HG02870 (cell line): ENCODE measurements around the gene BICDL1.
"Not testable (repeated sequence)": the region's sequence is repeated elsewhere in the genome, so short reads cannot be mapped to it uniquely, and the experiment has no call there.

Experiments
- ATAC-seq: cut with Tn5 transposase; IDR thresholded peaks from one replicate; pipeline ENCODE4 v1.9.1; 2021; ENCODE audit warnings: mild to moderate bottlenecking, moderate library complexity; ENCODE audit not compliant: unreplicated experiment

Gene BICDL1, protein sequence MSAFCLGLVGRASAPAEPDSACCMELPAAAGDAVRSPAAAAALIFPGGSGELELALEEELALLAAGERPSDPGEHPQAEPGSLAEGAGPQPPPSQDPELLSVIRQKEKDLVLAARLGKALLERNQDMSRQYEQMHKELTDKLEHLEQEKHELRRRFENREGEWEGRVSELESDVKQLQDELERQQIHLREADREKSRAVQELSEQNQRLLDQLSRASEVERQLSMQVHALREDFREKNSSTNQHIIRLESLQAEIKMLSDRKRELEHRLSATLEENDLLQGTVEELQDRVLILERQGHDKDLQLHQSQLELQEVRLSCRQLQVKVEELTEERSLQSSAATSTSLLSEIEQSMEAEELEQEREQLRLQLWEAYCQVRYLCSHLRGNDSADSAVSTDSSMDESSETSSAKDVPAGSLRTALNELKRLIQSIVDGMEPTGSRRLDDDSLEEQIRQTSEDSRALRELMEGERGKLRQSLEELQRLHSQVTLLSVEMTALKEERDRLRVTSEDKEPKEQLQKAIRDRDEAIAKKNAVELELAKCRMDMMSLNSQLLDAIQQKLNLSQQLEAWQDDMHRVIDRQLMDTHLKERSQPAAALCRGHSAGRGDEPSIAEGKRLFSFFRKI

DNA sequence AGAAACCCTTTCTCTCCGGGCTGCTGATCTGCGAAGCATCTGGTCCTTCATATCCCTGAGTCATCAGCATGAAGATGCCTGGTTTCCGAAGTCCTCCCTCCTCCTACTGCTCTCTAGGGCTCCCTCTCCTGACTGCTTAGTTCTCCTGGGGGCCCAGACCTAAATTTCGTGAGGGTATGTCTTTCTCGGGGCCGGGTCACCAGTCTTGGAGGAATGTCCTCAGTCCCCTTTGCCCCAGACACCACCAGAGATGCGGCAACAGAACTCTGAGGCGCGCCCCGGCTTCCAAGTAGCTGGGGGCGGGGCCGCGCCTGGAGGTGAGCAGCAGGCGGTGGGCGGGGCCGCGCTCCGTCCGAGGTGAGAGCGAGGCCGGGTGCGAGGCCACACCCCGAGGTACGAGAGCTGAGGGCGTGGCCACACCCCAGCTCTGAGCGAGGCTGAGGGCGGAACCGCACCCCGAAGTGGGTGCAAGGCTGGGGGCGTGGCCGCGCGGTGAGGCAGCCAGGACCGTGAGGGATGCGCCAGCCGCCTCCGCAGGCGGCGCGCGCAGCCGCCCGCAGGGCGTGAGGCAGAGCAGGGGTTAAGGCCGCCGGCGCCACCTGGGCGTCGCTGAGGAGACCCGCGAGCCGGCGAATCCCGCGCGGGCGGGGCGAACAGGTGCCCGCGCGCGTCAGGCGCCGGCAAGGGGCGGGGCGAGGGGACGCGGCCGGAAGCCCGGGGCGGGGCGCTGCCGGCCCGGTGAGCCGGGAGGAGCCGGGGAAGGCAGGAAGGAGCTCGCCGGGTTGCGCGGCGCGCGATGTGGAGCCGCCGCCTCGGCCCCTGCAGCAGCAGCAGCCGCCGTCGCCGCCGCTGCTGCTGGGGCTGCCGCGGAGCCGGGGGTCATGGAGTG, at the start of gene BICDL1:
TSS of gene BICDL1 (plus strand) at position 765 of the 889 bp plus-strand sequence. CDS start 633 bp downstream, outside the sequence.
- peak; percentile 83 for ATAC-seq

DNA sequence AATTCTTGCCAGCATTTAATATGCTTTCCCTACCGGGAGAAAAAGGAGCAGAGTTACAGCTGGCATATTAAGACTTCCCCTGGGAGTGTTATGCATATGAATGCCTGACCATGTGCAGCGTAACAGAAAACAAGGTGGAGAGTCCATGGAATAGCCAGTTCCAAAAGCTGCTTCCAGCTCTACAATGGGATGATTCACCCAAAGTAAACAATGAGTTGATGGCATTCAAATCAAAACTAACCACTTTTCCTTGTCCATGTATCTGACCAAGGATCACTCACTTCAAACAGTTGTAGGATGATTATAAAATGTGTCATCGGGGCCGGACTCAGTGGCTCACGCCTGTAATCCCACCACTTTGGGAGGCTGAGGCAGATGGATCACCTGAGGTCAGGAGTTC, 48.1 kb upstream of the BICDL1 start:
- ATAC-seq: no peak

DNA sequence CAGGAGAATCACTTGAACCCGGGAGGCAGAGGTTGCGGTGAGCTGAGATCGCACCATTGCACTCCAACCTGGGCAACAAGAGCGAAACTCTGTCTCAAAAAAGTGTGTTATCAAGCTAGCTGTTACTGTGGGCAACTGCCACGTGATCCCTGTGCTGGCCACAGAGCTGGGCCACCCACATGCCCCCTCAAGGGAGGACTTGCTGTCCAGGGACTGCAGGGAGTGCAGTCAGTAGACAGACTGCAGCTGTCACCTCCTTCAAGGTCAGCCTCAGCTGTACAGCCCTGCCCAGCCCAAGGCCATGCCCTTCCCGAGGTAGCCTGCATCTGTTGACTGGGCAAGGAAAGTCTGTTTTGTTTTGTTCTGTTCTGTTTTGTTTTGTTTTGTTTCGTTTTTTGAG, 46.6 kb upstream of the BICDL1 start:
- ATAC-seq: no peak

DNA sequence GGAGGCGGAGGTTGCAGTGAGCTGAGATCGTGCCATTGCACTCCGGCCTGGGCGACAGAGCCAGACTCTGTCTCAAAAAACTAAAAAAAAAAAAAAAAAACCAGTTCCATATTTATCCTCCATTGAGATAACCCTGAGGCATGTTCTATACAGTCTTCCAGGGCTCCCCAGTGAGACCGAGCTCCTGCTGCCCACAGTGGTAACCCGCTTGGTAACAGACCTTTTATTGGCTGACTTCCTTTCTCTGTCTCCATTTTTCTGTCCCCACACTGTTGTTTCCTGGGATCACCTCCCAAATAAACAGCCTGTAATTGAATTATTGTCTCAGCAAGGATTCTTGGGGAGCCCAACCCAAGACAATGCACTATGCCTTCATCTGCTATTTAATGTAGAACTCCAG, 42.8 kb upstream of the BICDL1 start:
- ATAC-seq: no peak

DNA sequence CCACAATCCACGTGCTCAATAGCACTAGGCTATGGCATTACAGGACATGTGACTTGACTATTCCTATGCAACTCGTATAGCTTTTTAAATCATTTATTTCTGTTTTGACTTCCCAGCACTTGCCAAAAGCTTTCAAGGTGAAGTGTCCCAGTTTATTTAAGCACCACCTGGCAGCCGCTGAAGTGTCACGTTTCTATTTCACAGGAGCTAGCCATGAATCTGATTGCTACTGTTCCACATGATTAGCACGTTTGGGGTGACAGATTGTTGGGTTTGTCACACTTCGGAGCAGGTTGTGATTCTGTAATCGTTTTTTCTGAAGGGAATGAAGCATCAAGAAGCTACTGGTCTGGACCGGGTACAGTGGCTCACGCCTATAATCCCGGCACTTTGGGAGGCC, 39.9 kb upstream of the BICDL1 start:
- no peak for ATAC-seq

DNA sequence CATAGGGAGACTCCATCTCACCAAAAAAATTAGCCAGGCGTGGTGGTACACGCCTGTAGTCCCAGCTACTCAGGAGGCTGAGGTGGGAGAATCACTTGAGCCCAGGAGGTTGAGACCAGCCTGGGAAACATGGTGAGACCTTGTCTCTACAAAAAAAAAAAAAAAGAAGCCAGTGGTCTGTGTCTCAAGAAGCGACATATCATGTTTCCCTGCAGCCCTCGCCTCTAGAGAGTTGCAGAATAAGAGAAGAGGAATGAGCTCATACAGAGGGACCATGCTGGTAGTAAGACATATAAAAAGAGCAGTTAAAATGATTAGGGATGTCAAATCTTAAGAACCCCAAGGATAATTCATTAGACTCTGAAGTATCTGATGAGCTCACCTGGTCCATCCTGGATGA, 39.4 kb upstream of the BICDL1 start:
- ATAC-seq: no peak

DNA sequence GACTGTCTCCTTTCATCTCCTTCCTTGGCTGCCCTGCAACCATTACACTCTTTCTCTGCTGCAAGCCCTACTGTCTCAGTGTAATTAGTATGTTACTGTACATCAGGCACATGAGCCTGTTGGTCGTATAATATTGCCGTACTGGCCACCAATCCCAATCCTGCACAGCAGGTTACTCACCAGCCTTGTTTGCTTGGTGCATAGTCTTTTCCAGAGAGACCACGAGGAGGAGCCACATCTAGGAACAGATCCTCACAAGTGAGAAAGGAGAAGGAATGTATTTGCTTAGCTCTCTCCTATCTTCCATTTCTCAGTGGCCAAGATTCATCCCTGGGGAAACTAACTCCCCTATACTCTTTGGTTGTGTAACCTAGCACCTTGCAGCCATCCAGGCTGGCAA, 33.0 kb upstream of the BICDL1 start:
- no peak for ATAC-seq

DNA sequence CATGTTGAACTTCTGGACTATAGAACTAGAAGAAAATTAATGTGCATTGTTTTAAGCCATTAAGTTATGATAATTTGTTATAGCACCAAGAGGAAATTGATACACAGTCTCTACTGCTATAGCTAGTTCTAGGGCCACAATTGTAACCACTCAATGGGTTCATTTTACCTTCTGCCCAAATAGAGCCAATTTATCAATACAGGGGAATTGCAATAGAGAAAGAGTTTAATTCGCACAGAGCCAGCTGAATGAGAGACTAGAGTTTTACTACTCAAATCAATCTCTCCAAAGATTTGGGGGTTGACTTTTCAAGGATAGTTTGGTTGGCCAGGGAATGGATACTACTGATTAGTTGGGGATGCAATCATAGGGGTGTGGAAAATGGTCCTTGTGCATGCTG, 31.9 kb upstream of the BICDL1 start:
- ATAC-seq: no peak

DNA sequence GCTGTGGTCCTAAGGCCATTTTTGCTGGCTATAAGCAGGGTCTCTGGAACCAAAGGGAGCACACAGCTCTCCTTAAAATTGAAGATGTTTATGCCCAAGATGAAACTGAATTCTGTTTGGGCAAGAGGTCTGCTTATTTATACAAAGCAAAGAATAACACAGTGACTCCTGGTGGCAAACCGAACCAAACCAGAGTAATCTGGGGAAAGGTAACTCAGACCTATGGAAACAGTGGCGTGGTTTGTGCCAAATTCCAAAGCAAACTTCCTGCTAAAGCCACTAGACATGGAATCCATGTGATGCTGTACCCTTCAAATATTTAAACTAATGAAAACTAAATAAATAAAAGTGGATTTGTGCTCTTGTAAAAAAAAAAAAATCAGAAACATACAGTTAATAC, 29.6 kb upstream of the BICDL1 start:
- no peak for ATAC-seq

DNA sequence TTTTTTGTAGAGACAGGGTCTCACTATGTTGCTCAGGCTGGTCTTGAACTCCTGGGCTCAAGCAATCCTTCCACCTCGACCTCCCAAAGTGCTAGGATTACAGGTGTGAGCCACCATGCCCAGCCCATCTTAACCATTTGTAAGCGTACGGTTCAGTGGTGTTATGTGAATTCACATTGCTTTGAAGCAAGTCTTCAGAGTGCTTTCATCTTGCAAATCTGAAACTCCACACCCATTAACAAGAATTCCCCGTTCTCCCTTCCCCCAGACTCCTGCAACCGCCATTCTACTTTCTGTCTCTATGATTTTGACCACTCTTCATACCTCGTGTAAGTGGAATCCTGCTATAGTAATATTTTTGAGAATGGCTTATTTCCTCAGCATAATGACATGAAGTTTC, 24.9 kb upstream of the BICDL1 start:
- ATAC-seq: no peak

DNA sequence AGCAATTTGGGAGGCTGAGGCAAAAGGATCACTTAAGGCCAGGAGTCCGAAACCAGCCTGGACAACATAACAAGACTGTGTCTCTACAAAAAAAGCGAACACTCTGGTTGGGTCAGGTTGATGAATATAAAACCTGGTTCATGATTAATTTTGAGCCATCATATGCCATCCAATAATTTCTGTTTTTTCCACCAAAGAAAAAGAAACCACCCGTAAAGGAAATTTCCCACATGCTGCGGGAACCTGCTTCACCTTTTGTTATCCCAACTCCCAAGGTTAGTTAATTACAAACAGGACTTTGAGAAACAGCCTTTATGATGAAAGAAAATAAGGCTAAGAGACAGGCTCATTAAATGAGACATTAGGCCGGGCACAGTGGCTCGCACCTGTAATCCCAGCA, 24.1 kb upstream of the BICDL1 start:
- no peak for ATAC-seq

DNA sequence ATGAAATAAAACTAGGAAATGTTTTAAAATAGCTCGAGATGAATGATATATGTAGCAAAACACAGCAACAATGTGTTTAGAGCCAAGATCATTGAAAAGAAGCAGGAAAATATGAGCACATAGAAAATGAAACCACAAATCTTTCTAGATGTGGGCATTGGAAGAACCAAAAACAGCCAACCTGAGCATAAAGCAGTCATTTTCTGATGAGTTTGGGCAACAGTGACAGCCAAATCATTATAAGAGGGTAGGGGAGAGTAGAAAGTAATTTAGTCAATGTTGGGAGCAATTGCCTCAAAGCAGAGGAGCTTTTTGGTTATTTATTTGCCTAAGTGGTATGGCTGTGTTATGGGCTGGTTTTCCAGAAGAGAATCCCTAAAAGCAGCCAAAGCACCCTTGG, 8.8 kb upstream of the BICDL1 start:
- no peak for ATAC-seq

DNA sequence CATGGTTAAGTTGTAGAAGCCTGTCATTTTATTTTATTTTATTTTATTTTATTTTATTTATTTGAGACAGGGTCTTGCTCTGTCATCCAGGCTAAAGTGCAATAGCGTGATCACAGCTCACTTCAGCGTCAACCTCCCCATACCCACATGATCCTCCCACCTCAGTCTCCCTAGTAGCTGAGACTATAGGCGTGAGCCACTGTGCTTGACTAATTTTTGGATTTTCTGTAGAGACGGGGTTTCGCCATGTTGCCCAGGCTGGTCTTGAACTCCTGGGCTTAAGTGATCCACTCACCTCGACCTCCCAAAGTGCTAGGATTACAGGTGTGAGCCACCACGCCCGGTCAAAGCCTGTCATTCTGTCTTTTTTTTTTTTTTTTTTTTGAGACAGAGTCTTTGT, 8.3 kb upstream of the BICDL1 start:
- ATAC-seq: not testable (repeated sequence)

DNA sequence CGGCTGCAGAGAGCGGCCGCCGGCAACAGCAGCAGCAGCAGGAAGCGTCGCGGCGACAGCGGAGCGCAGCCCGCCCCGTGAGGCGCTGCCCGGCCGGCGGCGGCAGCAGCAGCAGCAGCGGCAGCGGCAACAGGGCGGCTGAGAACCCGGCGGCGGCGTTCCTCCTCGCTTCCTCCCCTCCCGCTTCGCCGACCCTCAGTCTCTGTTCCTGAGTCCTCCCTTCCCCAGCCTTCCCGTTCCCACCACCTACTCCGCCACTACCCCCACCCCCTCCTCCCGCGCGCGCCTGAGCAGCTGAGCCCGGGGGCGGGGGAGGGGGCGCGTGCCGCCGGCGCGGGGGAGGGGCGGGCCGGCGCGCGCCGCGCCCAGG, 310 bp downstream of the BICDL1 start:
- no peak for ATAC-seq

DNA sequence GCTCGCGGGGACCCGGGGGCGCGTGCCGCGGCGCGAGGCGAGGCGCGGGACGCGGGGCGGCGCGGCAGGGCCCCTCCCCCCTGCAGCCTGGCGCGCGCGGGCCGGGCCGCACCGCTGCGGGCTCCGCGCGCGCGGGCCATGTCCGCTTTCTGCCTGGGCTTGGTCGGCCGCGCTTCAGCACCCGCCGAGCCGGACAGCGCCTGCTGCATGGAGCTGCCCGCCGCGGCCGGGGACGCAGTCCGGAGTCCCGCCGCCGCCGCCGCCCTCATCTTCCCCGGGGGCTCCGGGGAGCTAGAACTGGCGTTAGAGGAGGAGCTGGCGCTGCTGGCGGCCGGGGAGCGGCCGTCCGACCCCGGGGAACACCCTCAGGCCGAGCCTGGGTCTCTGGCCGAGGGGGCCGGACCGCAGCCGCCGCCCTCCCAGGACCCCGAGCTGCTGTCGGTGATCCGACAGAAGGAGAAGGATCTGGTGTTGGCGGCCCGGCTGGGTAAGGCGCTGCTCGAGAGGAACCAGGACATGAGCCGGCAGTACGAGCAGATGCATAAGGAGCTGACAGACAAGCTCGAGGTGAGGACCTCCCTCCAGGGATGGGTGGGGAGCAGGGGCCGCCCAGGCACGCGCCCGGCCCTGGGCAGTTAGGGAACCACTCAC, 820 bp downstream of the BICDL1 start:
- no peak for ATAC-seq

DNA sequence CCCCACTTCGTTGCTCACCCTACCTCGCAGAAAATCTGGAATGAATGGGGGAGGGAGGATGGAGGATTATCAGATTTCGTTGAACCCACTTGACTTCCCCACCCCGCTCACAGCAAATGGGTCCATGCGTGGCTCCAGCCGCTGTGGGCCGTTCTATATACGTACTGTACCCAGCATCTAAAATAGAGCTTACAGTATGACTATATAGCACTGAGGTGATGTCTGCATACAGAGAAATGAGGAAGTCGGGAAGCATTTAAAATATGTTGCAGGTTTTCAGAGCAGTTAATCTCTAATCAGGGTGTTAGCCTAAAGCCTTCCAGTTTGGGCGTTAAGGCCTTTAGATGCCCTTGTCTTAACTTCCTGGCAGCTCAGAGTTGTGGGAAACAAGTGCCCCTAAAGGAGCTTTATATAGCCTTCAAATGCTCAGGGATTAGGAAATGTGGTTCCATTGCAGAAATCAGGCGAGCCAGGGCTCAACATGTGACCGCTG, 1.4 kb downstream of the BICDL1 start:
- no peak for ATAC-seq

DNA sequence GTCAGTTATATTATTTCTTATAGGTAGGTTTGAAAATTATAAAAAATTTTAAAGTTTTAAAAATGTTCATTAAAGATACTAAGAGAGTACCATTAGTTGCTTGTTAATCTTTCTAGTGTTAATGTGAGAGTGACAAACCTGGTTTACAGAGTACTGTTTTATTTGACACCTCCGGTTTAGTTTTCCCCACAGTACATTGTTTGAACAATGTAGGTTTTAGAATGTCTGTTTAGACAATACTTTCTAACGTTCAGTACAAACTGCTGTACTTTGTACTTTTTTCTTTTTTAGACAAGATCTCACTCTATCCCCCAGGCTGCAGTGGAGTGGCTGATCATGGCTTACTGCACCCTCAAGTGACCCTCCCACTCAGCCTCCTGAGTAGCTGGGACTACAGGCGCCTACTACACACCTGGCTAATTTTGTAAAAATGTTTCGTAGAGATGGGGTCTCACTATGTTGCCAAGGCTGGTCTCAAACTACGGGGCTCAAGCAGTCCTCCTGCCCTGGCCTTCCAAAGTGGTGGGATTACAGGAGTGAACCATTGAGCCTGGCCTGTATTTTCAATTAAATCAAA, 3.2 kb downstream of the BICDL1 start:
- ATAC-seq: no peak

DNA sequence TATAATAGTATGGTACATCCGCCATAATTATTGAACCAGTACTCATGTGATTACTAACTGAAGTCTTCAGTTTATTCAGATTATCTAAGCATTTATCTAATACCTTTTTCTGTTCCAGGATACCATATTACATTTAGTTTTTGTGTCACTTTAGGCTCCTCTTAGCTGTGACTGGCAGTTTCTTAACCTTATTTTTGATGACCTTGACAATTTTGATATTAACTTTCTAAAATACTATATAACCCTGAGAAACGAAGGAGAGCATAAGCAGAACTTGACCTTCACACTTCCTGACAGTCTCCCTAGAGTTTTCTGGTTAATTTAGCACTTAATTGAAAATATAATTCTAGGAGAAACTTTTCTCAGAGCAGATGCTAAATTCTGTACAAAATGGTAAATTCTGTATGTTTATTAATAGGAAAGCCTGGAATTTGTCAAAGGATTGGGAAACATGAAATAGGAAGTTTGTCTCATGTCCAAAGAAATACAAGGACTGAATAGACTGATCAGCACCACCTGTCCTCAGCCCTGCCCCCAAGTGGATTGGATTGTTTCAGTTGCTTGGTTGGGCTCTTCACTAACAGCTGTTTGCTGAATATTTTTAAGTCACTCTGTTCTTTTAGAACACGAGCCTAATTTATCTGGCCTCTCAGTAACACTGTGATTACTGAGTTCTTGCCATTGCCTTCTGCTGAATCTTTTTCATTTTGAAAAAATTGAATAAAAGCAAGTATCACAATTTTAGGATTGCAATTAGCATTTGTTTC, 6.0 kb downstream of the BICDL1 start:
- no peak for ATAC-seq

DNA sequence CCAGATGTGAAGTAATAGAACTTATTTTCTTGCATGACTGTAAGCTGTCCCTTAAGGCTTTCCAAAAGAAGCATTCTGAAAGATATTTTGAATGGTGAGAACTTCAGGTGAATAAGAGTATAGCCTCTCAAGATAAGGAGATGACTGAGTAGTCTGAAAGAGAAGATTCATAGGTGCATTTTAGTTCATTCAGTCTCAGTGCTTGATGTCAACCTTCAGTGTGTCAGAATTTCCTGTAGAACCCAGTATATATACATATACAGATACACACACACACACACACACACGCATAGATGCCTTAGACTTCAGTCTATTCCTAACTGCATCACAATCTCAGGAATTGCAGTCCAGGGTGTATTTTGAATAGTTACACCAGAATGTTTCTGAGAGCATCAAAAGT, 7.4 kb downstream of the BICDL1 start:
- no peak for ATAC-seq
